Fibroblast of villous mesenchyme (primary cell): ENCODE data around the gene CACNA1D. TPM values are rescaled to one million over a fixed set of nuclear protein-coding genes. Genes with fewer than 3 reads are reported as not detected.

ENCODE experiments used
- DNase-seq: peaks from one replicate; pipeline ENCODE4 v3.0.0-alpha.2; 2010; ENCODE audit warnings: low read depth
- H3K4me3 ChIP-seq: 2 replicates; pipeline ENCODE4 v1.5.1; 2011; ENCODE audit warnings: low read depth, mild to moderate bottlenecking, low read length
- total RNA-seq: library from RNA; depleted of rRNA; stranded (reverse); fragments of >200 nt; gene quantifications from 2 replicates; pipeline ENCODE4 v1.2.3, GENCODE V29; 2012
- TF ChIP-seq, protein P1 (sequence below): IDR thresholded peaks from 2 replicates; pipeline ENCODE4 v1.5.1; 2012; ENCODE audit warnings: low read depth, mild to moderate bottlenecking, low read length; ENCODE audit not compliant: insufficient read depth

Gene CACNA1D
- total RNA-seq, 1 donor = not detected

DNA sequence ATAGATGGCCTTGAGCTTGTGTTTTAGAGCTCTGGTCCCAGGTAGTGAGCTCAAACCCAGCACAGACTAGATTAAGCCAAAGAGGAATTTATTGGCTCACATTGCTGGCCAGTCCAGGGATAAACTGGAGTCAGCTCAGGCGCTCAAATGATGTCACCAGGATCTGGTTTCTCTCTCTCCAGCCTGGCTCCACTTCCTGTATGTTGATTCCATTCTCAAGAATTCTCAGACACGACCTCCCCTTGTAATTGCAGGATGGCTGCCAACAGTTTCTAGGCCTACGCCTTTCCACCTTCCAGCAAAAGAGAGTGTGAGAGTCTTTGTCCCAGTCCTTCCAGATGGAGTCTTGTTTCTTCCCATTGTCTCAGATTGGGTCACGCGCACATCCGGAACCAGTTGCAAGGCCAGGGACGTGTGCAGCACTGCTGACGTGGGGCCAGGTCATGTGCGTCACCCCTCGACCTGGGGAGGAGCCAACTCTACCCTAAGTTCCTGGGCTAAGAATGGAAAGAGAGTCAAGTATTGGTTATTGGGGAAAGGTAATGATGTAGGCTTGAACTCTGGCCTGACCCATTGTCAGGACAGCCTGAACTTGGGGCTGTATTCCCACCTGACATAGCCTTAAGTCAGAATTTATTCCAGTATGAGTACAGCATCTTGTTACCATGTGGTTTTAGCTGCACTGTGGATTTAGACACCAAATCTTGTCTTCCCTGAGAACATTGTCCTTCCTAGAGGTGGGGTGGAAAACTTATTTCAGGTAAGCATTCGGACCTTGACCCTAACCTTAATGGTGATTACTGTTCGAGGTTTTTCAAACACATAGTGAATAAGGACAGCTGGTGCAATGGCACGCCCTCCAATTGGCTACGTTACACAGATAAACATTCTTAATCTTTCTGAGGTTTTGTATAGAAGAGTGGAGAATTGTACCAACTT is 31.6 kb downstream of the CACNA1D start:
- TF ChIP-seq, protein P1, sequence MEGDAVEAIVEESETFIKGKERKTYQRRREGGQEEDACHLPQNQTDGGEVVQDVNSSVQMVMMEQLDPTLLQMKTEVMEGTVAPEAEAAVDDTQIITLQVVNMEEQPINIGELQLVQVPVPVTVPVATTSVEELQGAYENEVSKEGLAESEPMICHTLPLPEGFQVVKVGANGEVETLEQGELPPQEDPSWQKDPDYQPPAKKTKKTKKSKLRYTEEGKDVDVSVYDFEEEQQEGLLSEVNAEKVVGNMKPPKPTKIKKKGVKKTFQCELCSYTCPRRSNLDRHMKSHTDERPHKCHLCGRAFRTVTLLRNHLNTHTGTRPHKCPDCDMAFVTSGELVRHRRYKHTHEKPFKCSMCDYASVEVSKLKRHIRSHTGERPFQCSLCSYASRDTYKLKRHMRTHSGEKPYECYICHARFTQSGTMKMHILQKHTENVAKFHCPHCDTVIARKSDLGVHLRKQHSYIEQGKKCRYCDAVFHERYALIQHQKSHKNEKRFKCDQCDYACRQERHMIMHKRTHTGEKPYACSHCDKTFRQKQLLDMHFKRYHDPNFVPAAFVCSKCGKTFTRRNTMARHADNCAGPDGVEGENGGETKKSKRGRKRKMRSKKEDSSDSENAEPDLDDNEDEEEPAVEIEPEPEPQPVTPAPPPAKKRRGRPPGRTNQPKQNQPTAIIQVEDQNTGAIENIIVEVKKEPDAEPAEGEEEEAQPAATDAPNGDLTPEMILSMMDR = no peak
- no peak for DNase-seq

DNA sequence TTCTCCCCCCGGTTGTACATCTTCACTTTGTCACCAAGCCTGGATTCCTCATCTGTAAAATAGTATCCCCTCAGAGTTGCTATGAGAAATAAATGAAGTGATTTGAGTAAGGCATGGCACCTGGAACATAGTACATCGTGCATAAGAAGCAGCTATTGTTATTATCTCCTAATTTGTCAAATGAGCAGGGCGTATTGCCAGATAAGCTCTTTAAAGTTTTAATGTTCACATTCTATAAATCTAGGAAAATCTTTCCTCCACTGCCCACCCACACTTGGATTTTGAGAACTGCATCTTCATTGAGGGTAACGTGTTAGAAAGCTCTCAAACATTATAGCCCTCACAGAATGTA is 32.3 kb downstream of the CACNA1D start:
- TF ChIP-seq, protein P1 = no peak
- no peak for DNase-seq
- H3K4me3 ChIP-seq = no peak overlapping the region

More for the DNA sequence above, 31.6 kb downstream of the CACNA1D start:
- no peak overlapping the region for H3K4me3 ChIP-seq

GRCh38 chr3:53530205-53530604 is 35.8 kb downstream of the CACNA1D start:
- H3K4me3 ChIP-seq = no peak overlapping the region
- no peak for DNase-seq
- TF ChIP-seq, protein P1 = no peak

DNA sequence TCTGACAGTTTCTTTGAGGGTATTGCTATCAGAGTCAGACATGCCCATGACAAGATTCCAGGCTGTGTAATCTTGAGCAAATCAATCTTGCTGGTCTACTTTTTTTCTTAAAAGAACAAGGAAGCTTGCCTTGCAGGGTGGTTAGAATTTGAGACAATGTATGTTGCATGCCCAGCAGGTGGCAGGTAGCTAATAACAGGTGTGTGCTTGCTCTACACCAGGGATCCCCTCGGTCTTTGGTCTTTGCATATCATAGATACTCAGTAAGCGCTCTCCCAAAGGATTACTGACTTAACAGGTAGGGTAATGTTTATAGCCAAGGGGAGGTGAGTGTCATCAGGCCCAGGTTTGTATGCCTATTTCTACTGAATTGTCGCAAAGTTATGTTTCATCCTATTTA is 37.3 kb downstream of the CACNA1D start:
- H3K4me3 ChIP-seq = no peak overlapping the region
- TF ChIP-seq, protein P1 = no peak
- no peak for DNase-seq

- no peak overlapping the region for H3K4me3 ChIP-seq
- no peak for DNase-seq
- TF ChIP-seq, protein P1 = no peak
These were observed 39.1 kb downstream of the CACNA1D start for GRCh38 chr3:53533472-53533871.

DNA sequence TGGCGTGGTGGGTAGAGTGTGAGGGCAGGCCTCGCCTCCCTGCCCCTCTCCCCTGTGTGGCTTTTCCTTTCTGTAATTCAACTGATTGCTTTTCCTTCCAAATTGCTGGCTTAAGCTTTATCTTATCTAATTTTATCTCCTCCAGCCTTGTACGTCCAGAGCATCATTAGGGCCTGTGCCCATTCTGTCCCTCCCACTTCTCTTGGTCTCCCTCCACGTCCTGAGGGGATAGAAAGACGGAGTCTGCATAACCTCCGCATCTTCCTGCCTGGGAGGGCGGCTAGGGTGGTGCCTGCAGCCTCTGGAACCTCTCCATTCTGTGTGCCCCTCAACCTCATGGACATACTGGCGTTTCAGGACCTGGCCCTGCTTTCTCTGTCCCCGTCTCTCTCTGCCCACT is 39.8 kb downstream of the CACNA1D start:
- TF ChIP-seq, protein P1 = no peak
- no peak for DNase-seq
- H3K4me3 ChIP-seq = no peak overlapping the region
